Suprapubic skin (tissue), 4 donors: ENCODE measurements around the gene PLIN4. TPM values are rescaled to one million over a fixed set of nuclear protein-coding genes. Genes with fewer than 3 reads are reported as not detected.

ENCODE experiments used
- DNase-seq, 2 donors: peaks; one replicate each; pipeline ENCODE4 v3.0.0-alpha.2; 2019; ENCODE audit warnings: low spot score in 2 of 2
- H3K27ac ChIP-seq: fragments of 200-600 bp; sonication (generic); one replicate; pipeline ENCODE4 v1.5.1; 2019
- H3K27me3 ChIP-seq: fragments of 200-600 bp; sonication (generic); one replicate; pipeline ENCODE4 v1.5.1; 2019
- H3K36me3 ChIP-seq: fragments of 200-600 bp; sonication (generic); one replicate; pipeline ENCODE4 v1.5.1; 2019
- H3K4me1 ChIP-seq: fragments of 200-600 bp; sonication (generic); one replicate; pipeline ENCODE4 v1.5.1; 2019
- H3K4me3 ChIP-seq: fragments of 200-600 bp; sonication (generic); one replicate; pipeline ENCODE4 v1.5.1; 2019; ENCODE audit warnings: mild to moderate bottlenecking
- H3K9me3 ChIP-seq: fragments of 200-600 bp; sonication (generic); one replicate; pipeline ENCODE4 v1.5.1; 2019
- EP300 ChIP-seq: sonication (generic); formaldehyde crosslinking; IDR thresholded peaks from one replicate; pipeline ENCODE4 v1.6.1; 2017; ENCODE audit warnings: antibody characterized with exemption
- POLR2A ChIP-seq, 2 donors: fragments of 450-650 bp; IDR thresholded peaks; one replicate each; pipeline ENCODE4 v1.6.1; 2017; ENCODE audit warnings: antibody characterized with exemption in 2 of 2, mild to moderate bottlenecking in 2 of 2, moderate library complexity in 2 of 2
- POLR2AphosphoS5 ChIP-seq, 3 donors: sonication (generic); formaldehyde crosslinking; IDR thresholded peaks; one replicate each; pipeline ENCODE4 v1.6.1; 2017; ENCODE audit warnings: antibody characterized with exemption in 3 of 3
- WGBS: methylation state at CpG from one replicate; pipeline ENCODE4 v1.1.5; 2018; 5-methylcytosine and 5-hydroxymethylcytosine counted together
- total RNA-seq, 4 donors: library from RNA; depleted of rRNA; stranded (reverse); fragments of >200 nt; gene quantifications; one replicate each; pipeline ENCODE4 v1.1.0, GENCODE V29; 2016
- TF ChIP-seq, protein P1 (sequence below), 2 donors: fragments of 200-600 bp in 1 of 2; fragments of 450-650 bp in 1 of 2; sonication (generic) in 1 of 2; IDR thresholded peaks; one replicate each; pipeline ENCODE4 v1.5.1; 2016 to 2019; ENCODE audit warnings: antibody characterized with exemption in 2 of 2, mild to moderate bottlenecking in 1 of 2, moderate library complexity in 1 of 2

The PLIN4 gene
- total RNA-seq, 4 donors from 2014 or later, result 12.4 to 38.3 (median 19.3) TPM

DNA sequence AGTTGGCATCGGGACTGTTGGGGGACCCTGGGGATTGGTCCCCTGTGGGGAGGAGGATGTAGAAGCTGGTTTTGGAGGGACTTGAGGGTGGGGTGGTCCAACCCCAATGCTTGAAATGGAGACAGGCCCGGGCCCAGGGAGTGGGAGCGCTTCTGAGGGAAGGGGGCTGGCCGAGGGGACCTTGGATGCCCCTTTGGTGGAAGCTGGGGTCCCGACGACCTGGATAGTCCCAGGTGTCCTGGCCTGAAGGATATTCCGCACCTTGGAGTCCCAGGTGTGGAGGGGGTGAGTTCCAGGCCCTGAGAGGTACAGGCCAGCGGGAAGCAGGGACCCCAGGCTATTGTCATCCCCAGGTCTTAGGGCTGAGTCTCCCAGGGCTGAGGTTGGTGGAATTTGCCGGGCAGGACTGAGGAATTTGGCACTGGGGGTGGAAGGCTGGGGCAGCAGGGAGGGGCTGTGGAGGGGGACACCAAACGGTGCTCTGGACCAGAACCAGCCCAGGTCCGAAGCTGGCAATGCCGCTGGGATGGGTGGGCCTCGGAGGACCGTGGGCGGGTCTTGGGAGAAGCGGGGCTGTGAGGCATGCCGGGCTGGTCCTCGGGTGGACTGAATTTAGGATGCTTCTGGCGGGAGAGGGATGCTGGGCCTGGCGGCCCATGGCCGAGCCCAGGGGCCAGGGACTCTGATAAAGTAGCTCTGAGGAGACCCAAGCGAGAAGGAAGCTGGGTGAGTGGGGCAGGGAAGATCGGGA is 44.3 kb downstream of the PLIN4 start:
- 31% methylated on average over 23 of the region's 23 CpGs for WGBS
- peaks cover 31% of the 10 kb centered on the region for H3K36me3 ChIP-seq
- DNase-seq, result peak in 1 of 2 donors; percentile 66
- H3K9me3 ChIP-seq, result no peaks in the 10 kb centered on the region
- no peaks in the 10 kb centered on the region for H3K27me3 ChIP-seq
- TF ChIP-seq POLR2AphosphoS5 (IDR thresholded peaks at IDR 0.05), result no peak
- TF ChIP-seq EP300, result no peak
- TF ChIP-seq, protein P1, sequence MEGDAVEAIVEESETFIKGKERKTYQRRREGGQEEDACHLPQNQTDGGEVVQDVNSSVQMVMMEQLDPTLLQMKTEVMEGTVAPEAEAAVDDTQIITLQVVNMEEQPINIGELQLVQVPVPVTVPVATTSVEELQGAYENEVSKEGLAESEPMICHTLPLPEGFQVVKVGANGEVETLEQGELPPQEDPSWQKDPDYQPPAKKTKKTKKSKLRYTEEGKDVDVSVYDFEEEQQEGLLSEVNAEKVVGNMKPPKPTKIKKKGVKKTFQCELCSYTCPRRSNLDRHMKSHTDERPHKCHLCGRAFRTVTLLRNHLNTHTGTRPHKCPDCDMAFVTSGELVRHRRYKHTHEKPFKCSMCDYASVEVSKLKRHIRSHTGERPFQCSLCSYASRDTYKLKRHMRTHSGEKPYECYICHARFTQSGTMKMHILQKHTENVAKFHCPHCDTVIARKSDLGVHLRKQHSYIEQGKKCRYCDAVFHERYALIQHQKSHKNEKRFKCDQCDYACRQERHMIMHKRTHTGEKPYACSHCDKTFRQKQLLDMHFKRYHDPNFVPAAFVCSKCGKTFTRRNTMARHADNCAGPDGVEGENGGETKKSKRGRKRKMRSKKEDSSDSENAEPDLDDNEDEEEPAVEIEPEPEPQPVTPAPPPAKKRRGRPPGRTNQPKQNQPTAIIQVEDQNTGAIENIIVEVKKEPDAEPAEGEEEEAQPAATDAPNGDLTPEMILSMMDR (IDR thresholded peaks at IDR 0.05), result no peak
- no peak for TF ChIP-seq POLR2A (IDR thresholded peaks at IDR 0.05)
- peak overlapping the region; percentile 96 for H3K4me3 ChIP-seq
- H3K27ac ChIP-seq, result no peak overlapping the region
- H3K4me1 ChIP-seq, result peaks cover 31% of the 10 kb centered on the region

DNA sequence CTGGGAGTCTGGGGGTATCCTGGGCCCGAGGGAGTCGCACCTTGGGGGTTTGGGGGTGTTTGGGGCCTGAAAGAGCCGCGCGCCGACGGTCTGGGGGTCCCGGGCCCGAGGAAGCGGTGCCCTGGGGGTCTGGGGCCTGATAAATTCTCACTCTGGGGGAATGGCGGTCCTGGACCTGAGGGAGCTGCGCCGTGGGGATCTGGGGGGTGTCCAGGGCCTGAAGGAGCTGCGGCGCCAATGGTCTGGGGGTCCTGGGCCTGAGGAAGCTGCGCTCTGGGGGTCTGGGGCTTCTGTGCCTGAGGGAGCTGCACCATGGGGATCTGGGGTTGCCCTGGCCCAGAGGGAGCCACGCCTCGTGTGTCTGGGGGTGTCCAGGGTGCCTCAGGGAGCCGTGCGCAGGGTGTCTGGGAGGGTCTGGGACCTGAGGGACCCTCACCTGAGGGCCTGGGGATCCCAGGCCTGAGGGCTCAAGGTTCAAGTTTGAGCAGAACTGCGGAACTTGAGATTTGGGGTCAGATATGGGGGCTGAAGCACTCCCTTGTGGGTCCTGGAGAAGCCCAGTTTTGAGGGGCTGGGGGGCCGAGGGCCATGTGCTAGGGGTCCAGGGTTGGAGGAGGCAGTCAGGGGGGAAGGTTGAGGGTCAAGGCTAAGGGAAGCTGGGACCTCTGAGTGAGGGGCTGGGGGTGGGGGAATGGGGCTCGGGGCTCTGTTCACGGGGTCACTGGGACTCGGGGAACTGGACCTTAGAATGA is 45.1 kb downstream of the PLIN4 start:
- Histone ChIP-seq H3K4me3 (peak overlapping the region; percentile 96), H3K4me1 (peaks cover 31% of the 10 kb centered on the region), H3K27ac (no peak overlapping the region), H3K27me3 (no peaks in the 10 kb centered on the region), H3K36me3 (peaks cover 24% of the 10 kb centered on the region), H3K9me3 (no peaks in the 10 kb centered on the region)
- TF ChIP-seq EP300 (no peak), POLR2A (IDR thresholded peaks at IDR 0.05) (no peak), POLR2AphosphoS5 (IDR thresholded peaks at IDR 0.05) (no peak)
- TF ChIP-seq, protein P1 (IDR thresholded peaks at IDR 0.05), result no peak
- peak in 1 of 2 donors; percentile 70 for DNase-seq
- WGBS, result 31% methylated on average over 9 of the region's 25 CpGs

DNA sequence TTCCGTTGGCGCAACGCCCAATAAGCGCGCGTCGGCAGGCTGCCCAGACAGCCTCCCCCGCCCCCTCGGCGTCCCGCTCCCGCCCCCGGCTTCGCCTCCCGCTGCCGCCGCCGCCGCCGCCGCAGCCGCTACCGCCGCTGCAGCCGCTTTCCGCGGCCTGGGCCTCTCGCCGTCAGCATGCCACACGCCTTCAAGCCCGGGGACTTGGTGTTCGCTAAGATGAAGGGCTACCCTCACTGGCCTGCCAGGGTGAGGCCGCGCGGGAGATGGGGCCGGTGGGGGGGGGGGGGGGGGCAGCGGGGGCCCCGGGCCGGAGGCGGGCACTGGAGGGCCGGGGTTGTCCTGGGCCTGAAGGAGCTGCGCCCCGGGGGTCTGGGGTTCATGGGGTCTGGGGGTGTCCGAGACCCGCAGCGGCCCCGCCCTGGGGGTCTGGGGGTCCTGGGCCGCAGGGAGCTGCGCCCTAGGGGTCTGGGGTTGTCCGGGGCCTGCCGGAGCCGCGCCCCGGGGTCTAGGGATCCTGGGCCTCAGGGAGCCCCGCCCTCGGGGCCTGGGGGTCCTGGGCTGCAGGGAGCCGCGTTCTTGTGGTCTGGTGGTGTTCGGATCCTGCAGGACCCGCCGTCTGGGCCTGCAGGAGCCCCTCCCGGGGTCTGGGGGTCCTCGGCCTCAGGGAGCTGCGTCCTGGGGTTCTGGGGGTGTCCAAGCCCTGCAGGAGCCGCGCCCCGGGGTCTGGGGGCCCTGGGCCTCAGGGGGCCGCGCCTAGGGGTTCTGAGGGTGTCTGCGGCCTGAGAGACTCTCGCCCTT is 45.9 kb downstream of the PLIN4 start, which contains the start of gene HDGFL2:
Gene HDGFL2 (plus strand): TSS at position 124 of the 801 bp plus-strand sequence. CDS start 54 bp downstream, at position 178.
- Histone ChIP-seq H3K27me3 (no peaks in the 10 kb centered on the region), H3K4me3 (peak within 1 kb of the TSS; percentile 96), H3K9me3 (no peaks in the 10 kb centered on the region), H3K4me1 (peaks cover 31% of the 10 kb centered on the region), H3K36me3 (peaks cover 22% of the 10 kb centered on the region), H3K27ac (peak within 1 kb of the TSS; percentile 89)
- peak in 1 of 2 donors; percentile 71 for DNase-seq
- WGBS, result 0% methylated on average over 14 of the region's 71 CpGs
- TF ChIP-seq EP300 (no peak), POLR2A (IDR thresholded peaks at IDR 0.05) (no peak), POLR2AphosphoS5 (IDR thresholded peaks at IDR 0.05) (no peak)
- TF ChIP-seq, protein P1 (IDR thresholded peaks at IDR 0.05), result no peak

DNA sequence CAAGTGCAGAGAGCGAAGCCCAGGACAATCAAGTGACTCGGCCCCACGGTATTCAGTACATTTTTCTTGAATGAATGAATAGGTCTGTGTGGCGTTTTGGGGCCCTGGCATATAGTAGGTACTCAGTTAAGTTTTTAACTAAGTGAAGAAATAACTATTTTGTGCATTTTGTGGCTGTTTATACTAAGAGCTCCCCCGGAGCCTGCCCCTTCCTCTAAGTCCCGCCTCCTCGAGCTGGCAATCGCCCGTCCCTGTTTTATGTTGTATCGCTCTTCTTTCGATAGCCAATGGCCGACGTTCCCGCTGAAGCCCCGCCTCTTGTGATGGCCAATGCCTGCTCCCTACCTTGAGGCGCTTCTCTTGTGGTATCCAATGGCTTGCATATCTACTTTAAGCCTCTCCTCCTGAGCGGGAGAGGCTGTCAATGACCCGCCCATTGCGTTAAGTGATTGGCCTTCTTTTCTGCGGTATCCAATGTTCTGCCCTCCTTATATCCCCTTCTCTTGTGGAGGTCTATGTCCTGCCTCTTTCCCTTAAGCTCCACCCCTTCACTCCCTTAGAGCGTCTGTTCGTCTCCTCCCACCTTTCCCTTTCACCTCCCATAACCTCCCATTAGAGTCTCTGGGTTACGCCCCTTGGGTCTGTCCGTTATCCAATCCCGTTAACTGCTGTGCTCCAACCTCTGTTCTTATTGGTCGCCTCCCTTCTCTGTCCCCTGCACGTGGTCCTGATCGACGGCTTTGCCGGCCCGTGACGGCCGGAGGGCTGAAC is 46.7 kb downstream of the PLIN4 start:
- TF ChIP-seq POLR2AphosphoS5 (IDR thresholded peaks at IDR 0.05) (peak in 1 of 3 donors; percentile 65), POLR2A (IDR thresholded peaks at IDR 0.05) (no peak)
- TF ChIP-seq, protein P1 (IDR thresholded peaks at IDR 0.05), result no peak
- Histone ChIP-seq H3K4me3 (peak overlapping the region; percentile 96), H3K27me3 (no peaks in the 10 kb centered on the region), H3K36me3 (peaks cover 14% of the 10 kb centered on the region), H3K9me3 (no peaks in the 10 kb centered on the region), H3K4me1 (peaks cover 31% of the 10 kb centered on the region), H3K27ac (peak overlapping the region; percentile 89)
- WGBS, result 1% methylated on average over 33 of the region's 33 CpGs
- peak; percentile 99 for DNase-seq
